Measurements from ENCODE around the gene LAMA3. TPM values are rescaled to one million over a fixed set of nuclear protein-coding genes. Genes with fewer than 3 reads are reported as not detected.

LAMA3 gene
- total and polyA plus RNA-seq, 2 donors (not counting 3 experiments of a cell fraction or from before 2014, with no cell fraction given) = 2.6 to 12.3 TPM

DNA sequence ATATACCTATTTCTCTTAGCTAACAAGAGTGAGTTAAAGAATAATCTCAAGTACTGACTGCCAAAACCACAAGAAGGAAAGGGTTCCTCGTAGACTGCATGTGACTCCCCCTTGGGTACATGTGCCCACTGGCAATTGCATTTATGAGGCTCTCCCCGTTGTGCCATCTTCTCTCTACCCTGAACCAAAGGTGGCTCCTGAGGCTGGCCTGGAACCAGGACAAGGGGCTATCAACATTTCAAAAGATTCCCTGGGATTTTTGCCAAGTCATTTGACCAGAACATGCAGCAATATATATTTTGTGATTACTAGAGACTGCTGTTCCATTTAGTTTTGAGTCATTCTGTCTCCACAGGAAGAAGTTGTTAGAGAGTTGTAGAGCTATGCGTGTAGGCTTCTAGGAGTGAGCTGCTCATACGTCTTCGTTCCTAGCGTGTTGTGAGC is 45.8 kb downstream of the LAMA3 start:
- Histone ChIP-seq H3K9me3 (replicated peaks; ENCODE audit: control insufficient read depth, insufficient read depth, low read length) (no peaks in the 10 kb centered on the region), H3K4me3 (replicated peaks in 1 of 3; ENCODE audit: insufficient read depth in 1 of 3, low read depth in 1 of 3, low read length in 3 of 3) (no peak overlapping the region), H3K27me3 (ENCODE audit: control insufficient read depth in 2 of 2, insufficient read depth in 2 of 2, low read length in 2 of 2) (no peaks in the 10 kb centered on the region), H3K36me3 (ENCODE audit: control insufficient read depth in 2 of 2, extremely low read depth in 1 of 2, insufficient read depth in 2 of 2, low read length in 2 of 2) (no peaks in the 10 kb centered on the region), H3K27ac (ENCODE audit: insufficient read depth, low read depth, low read length) (no peak overlapping the region), H3K4me2 (ENCODE audit: insufficient read depth, low read length) (no peak overlapping the region), H2AFZ (ENCODE audit: low read depth, low read length) (no peak overlapping the region), H3K9ac (replicated peaks; ENCODE audit: extremely low read depth, insufficient read depth, low read length) (no peak overlapping the region), H3K4me1 (ENCODE audit: control insufficient read depth, extremely low read depth, insufficient read depth, low read length) (peaks cover 5% of the 10 kb centered on the region), H3K79me2 (ENCODE audit: control insufficient read depth, insufficient read depth, low read length) (no peaks in the 10 kb centered on the region), H4K20me1 (replicated peaks; ENCODE audit: control insufficient read depth, extremely low read depth, insufficient read depth, low read length) (no peaks in the 10 kb centered on the region), H3K9me1 (replicated peaks; ENCODE audit: control insufficient read depth, extremely low read depth, insufficient read depth, low read length) (no peaks in the 10 kb centered on the region)
- dilution Hi-C loops (cut with MboI; ENCODE audit: extremely low pct_ligation_motif_present, low sequenced_read_pairs) = no loop called here
- CTCF ChIA-PET = no interaction called here
- POLR2A ChIA-PET = no interaction called here
- TF ChIP-seq MYC (IDR thresholded peaks at IDR 0.05; ENCODE audit: low read depth, low read length) (no peak), FOS (IDR thresholded peaks at IDR 0.05; ENCODE audit: borderline replicate concordance, insufficient read depth, low read length) (no peak), CTCF (IDR thresholded peaks at IDR 0.05; ENCODE audit: extremely low read depth in 1 of 2, insufficient read depth in 1 of 2, low read depth in 1 of 2, low read length in 2 of 2) (no peak)
- BruUV-seq (replicated peaks) = no TSS peak
- intact Hi-C loops (cut with micrococcal nuclease) = no loop called here
- DNase-seq (ENCODE audit: low read depth, low spot score) (peak; percentile 7), FAIRE-seq (no peak)

GRCh38 chr18:23737578-23737977 is 48.3 kb downstream of the LAMA3 start:
- H3K4me3 ChIP-seq (replicated peaks in 1 of 3; ENCODE audit: insufficient read depth in 1 of 3, low read depth in 1 of 3, low read length in 3 of 3) = no peak overlapping the region
- TF ChIP-seq EZH2 (IDR thresholded peaks at IDR 0.05; ENCODE audit: borderline replicate concordance, low read depth, low read length, severe bottlenecking) (no peak), POLR2AphosphoS5 (IDR thresholded peaks at IDR 0.05; ENCODE audit: insufficient read depth, low read depth, low read length) (no peak), JUN (IDR thresholded peaks at IDR 0.05; ENCODE audit: borderline replicate concordance, insufficient read depth, insufficient read length, low read depth) (no peak), GATA2 (IDR thresholded peaks at IDR 0.05; ENCODE audit: insufficient read depth, insufficient read length, low read depth, low read length) (no peak), FOS (IDR thresholded peaks at IDR 0.05; ENCODE audit: borderline replicate concordance, insufficient read depth, low read length) (no peak), POLR2A (IDR thresholded peaks at IDR 0.05; ENCODE audit: low read depth, low read length) (no peak), CTCF (IDR thresholded peaks at IDR 0.05; ENCODE audit: extremely low read depth in 1 of 2, insufficient read depth in 1 of 2, low read depth in 1 of 2, low read length in 2 of 2) (no peak), MAX (IDR thresholded peaks at IDR 0.05; ENCODE audit: insufficient read depth, insufficient read length) (no peak), MYC (IDR thresholded peaks at IDR 0.05; ENCODE audit: low read depth, low read length) (no peak)
- peak overlapping the region; percentile 50 for H2AFZ ChIP-seq (ENCODE audit: low read depth, low read length)
- ChIA-PET CTCF (no interaction called here), POLR2A (no interaction called here)
- no peak overlapping the region for H3K4me2 ChIP-seq (ENCODE audit: insufficient read depth, low read length)
- no TSS peak for BruUV-seq (replicated peaks)
- no peaks in the 10 kb centered on the region for H4K20me1 ChIP-seq (replicated peaks; ENCODE audit: control insufficient read depth, extremely low read depth, insufficient read depth, low read length)
- no peak overlapping the region for H3K9ac ChIP-seq (replicated peaks; ENCODE audit: extremely low read depth, insufficient read depth, low read length)
- no peak overlapping the region for H3K27ac ChIP-seq (ENCODE audit: insufficient read depth, low read depth, low read length)
- no peak for DNase-seq (ENCODE audit: low read depth, low spot score)
- no peak for FAIRE-seq
- intact Hi-C loops (cut with micrococcal nuclease) = no loop called here
- dilution Hi-C loops (cut with MboI; ENCODE audit: extremely low pct_ligation_motif_present, low sequenced_read_pairs) = no loop called here
- H3K79me2 ChIP-seq (ENCODE audit: control insufficient read depth, insufficient read depth, low read length) = no peaks in the 10 kb centered on the region
- peaks cover 5% of the 10 kb centered on the region for H3K4me1 ChIP-seq (ENCODE audit: control insufficient read depth, extremely low read depth, insufficient read depth, low read length)
- no peaks in the 10 kb centered on the region for H3K9me3 ChIP-seq (replicated peaks; ENCODE audit: control insufficient read depth, insufficient read depth, low read length)
- H3K27me3 ChIP-seq (ENCODE audit: control insufficient read depth in 2 of 2, insufficient read depth in 2 of 2, low read length in 2 of 2) = no peaks in the 10 kb centered on the region
- no peaks in the 10 kb centered on the region for H3K9me1 ChIP-seq (replicated peaks; ENCODE audit: control insufficient read depth, extremely low read depth, insufficient read depth, low read length)
- no peaks in the 10 kb centered on the region for H3K36me3 ChIP-seq (ENCODE audit: control insufficient read depth in 2 of 2, extremely low read depth in 1 of 2, insufficient read depth in 2 of 2, low read length in 2 of 2)

Measured in endothelial cell of umbilical vein (primary cell).